Gastrocnemius medialis (tissue), 4 donors: ENCODE results near the gene FALEC.

Experiments used
- POLR2A ChIP-seq, 2 donors: fragments of 450-650 bp; IDR thresholded peaks; one replicate each; pipeline ENCODE4 v1.6.1; 2017; ENCODE audit warnings: antibody characterized with exemption in 2 of 2, mild to moderate bottlenecking in 2 of 2, moderate library complexity in 2 of 2
- TF ChIP-seq, protein P1 (sequence below), 5 experiments: fragments of 450-650 bp in 3 of 5; fragments of 200-600 bp in 2 of 5; sonication (generic) in 2 of 5; IDR thresholded peaks in 4 of 5; conservative IDR thresholded peaks in 1 of 5; 1 replicate in 4 of 5; 2 replicates in 1 of 5; pipeline ENCODE4 v1.5.1; 2016 to 2019; ENCODE audit warnings: antibody characterized with exemption in 5 of 5, mild to moderate bottlenecking in 3 of 5, moderate library complexity in 3 of 5

DNA sequence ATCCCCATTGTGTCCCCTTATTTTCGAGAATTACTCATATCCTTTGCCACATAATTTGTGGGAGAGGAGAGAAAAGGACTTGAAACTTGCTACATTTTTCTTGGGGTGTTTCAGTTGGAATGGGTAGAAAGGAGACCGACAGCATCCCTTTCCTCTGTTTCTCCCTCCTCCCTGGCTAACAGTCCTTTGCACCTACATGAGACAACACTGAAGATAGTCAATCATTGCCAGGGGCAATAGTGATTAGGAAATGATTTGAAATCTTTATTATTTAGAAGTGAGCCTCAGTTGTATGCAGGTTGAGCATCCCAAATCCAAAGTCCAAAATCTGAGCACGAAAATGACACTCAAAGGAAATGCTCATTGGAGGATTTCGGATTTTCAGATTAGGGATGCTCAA lies 36.2 kb upstream of the FALEC start:
- TF ChIP-seq, protein P1, sequence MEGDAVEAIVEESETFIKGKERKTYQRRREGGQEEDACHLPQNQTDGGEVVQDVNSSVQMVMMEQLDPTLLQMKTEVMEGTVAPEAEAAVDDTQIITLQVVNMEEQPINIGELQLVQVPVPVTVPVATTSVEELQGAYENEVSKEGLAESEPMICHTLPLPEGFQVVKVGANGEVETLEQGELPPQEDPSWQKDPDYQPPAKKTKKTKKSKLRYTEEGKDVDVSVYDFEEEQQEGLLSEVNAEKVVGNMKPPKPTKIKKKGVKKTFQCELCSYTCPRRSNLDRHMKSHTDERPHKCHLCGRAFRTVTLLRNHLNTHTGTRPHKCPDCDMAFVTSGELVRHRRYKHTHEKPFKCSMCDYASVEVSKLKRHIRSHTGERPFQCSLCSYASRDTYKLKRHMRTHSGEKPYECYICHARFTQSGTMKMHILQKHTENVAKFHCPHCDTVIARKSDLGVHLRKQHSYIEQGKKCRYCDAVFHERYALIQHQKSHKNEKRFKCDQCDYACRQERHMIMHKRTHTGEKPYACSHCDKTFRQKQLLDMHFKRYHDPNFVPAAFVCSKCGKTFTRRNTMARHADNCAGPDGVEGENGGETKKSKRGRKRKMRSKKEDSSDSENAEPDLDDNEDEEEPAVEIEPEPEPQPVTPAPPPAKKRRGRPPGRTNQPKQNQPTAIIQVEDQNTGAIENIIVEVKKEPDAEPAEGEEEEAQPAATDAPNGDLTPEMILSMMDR (IDR thresholded peaks at IDR 0.05 in 4 of 5, conservative IDR thresholded peaks at IDR 0.05 in 1 of 5) = no peak
- TF ChIP-seq POLR2A (IDR thresholded peaks at IDR 0.05) = no peak
